NOMO-1 treated with DMSO at 0.1 percent for 48 hours (cell line): ENCODE measurements around the gene CD52.

ENCODE experiments used
- DNase-seq: peaks from one replicate; lab custom pipeline; 2025; ENCODE audit not compliant: unreplicated experiment; lab: John Stamatoyannopoulos, UW

CD52 gene

DNA sequence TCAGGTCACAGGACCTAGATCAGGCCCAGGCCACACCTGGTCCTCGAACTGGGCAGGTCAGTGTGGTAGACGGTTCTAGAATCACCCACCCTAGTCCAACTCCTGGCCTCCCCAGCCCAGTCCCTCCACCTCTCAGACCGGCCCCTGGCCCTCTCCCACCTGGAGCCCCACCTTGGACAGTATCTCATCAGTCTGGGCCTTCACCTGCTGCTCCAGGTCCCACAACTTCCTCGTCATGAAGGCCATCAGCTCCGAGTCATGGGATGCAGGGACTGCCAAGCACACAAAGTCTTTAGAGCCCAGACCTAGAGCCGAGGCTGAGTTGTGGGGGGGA lies 20.0 kb upstream of the CD52 start:
- no peak for DNase-seq

GRCh38 chr1:26300578-26301275 lies 17.0 kb upstream of the CD52 start:
- no peak for DNase-seq

- DNase-seq: no peak
Observed at GRCh38 chr1:26302733-26303405, 14.9 kb upstream of the CD52 start.

GRCh38 chr1:26305667-26306289 lies 12.0 kb upstream of the CD52 start:
- peak; percentile 77 for DNase-seq

DNA sequence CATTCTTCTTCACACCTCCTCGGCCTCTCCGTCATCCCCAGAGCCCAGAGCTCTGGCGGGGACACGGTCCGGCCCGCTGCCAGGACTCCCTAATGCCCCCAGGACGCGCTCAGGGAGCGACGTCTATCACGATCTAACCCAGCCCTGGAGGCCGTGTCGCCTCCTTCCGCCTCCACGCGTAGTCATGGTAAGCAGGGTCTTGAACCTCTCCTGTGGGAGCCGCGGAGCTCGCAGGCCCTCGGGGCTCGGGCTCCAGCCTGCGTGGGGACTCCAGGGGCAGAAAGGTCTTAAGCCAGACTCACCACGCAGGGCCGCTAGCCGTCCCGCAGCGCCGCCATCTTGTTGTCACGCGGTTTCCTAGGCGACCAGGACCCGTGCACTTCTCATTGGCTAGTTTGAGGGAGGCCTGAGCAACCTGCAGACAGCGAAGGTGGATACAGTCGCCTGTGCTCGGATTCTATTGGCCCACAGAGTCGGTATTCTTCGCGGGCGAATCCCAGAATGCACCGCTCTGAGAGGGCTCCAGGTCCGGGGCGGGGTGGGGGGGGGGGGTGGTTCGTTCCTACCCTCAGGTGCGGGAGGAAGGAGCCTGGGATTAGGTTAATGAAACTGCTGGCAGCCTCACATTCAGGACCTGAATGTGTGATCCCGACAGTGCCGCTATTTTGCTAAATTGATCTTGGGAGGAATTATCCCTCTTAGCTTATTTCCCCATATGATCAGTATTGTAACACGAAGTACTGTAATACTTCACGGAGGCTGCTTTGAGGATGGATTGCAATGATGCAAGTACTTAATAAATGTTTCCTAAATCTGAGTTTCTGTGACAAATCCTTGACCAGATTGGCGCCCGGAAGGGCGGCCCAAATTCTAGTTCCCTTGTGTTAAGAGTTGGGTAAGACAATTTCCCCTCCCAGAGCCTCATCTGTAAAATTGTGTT lies 11.2 kb upstream of the CD52 start, which contains the start of gene UBXN11:
Gene UBXN11 (minus strand): TSS at position 347 of the 940 bp plus-strand sequence. CDS start 3,753 bp downstream, outside the sequence.
- DNase-seq: peak; percentile 97

DNA sequence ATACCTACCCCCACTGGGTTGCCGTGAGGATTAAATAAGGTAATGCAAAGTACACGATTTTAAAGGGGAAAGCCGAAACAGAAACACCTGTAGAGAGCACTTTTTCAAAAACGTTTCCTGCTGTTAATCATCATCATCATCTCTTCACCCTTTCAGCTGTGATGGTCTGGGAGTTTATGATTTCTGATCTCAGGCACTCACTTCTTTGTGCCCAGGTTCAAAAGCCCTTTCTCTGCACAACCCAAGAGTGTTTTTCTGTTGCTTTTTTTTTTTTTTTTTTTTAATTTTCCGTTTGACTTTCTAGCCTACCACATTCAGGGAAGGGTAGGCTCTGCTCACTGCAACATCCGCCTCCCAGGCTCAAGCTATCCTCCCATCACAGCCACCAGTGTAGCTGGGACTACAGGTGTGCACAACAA lies 10.4 kb upstream of the CD52 start:
- DNase-seq: no peak

DNA sequence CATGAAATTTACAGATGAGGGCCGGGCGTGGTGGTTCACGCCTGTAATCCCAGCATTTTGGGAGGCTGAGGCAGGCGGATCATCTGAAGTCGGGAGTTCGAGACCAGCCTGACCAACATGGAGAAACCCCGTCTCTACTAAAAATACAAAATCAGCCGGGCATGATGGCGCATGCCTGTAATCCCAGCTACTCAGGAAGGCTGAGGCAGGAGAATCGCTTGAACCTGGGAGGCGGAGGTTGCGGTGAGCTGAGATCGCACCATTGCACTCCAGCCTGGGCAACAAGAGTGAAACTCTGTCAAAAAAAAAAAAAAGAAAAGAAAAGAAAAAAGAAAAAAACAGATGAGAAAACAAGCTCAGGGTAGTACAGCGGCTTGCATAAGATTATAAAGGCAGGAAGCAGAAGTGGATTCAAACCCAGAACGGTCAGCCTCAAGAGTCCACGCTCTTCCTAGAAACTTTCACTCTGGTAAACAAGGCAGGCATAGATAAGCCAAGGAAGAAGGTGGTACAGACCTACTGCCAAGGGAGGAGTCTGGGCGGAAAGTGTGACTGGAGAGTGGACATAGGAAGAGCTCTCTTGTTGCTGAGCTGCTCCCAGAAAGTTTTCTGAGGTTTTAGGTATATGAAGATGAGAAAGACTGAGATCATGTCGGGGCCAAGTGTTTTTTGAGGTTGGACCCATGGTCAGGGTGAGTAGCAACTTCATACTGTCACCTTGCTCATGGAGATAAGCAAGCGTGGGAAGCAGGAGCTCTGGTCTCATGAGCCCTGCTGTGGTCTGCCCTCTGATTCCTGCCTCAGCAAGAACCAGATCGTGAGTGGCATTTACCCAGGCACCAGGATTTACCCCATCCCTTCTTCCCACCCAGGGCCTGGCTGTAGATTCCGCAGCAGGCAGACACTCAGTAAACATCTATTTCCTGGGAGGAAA lies 9.5 kb upstream of the CD52 start:
- peak; percentile 25 for DNase-seq

- no peak for DNase-seq
Observed at GRCh38 chr1:26314501-26314900, 3.3 kb upstream of the CD52 start.

DNA sequence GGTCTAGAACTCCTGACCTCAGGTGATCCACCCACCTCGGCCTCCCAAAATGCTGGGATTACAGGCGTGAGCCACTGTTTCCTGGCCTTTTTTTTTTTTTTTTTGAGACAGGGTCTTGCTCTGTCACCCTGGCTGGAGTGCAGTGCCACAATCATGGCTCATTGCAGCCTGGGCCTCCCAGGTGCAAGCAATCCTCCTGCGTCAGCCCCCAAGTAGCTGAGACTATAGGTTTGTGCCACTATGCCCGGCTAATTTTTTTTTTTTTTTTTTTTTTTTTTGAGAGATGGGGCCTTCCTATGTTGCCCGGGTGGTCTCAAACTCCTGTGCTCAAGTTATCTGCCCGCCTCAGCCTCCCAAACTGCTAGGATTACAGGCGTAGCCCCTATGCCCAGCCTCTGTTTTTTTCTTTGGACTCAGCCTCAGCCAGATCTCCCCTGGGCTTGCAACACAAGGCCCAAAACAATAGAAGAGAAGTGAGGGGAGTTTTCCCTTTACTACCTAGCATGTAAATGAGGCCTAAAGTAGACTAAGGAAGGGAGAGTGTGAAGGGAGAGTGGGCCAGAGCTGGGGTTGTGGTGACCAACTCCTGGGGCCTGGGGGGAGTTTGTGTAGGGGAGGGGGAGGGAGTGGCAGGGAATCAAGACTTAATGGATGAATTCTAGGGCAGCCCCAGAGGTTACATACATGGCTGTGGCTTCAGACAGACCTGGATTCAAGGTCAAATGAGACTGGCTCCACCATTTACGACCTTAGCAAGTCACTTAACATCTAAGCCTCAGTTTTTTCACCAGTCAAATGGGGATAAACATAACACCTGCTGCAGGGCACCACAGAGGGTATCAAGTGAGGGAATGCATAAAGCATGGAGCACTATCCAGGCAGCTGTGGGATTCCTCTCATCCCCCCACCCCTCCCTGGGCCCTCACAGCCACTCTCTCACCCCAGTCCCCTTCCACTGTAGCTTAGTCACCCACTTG lies 1.6 kb upstream of the CD52 start:
- no peak for DNase-seq

DNA sequence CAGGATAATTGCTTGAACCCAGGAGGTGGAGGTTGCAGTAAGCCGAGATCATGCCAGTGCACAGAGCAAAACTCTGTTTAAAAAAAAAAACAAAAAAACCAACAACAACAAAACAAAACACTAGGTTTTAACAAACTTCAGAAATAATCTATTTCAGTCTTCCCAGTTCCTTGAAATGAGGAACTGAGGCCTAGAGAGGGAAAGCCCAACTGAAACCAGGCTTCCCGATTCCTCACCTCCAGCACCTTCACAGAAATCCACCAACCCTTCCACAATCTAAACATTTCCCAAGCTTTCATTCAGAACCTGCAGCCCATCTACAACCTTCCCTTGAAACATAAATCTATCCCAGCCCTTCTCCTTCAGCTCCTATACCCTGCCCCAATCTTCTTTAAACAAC lies 612 bp upstream of the CD52 start:
- DNase-seq: peak; percentile 5

GRCh38 chr1:26318338-26319064 lies 743 bp downstream of the CD52 start:
- no peak for DNase-seq

DNA sequence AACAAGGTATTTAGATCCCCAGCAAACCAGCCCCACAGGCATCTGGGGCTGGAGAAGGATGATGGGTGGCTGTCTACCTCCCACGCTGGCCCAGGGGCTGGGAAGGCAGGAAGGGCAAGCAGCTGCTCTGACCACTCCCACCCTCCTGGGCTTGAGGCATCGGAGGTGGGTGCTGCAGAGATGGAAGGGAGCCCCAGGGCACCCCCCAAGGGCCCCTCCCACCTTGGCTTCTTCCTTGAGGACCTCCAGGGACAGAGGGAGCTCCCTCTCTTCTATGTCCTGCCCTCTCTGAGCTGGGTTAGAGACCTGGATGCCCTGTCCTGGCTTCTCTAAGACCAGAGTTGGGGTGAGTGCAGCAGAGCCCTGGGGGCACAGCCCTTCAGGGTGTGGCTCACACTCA lies 3.1 kb downstream of the CD52 start:
- no peak for DNase-seq

GRCh38 chr1:26321315-26322041 lies 3.7 kb downstream of the CD52 start:
- DNase-seq: peak; percentile 83

DNA sequence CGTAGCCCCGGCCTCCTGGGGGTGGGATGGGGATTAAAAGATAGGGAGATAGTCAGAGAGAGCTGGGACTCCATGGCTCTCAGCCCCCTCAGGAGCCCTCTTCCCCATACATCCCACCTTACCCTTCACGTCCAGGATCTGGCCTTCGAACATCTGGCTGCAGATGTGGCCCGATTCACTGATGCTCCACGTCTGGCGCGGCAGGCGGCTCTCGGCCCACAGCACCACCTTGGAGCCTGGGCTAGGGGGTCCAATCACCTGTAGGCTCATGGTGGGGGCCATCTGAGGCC lies 4.2 kb downstream of the CD52 start:
- no peak for DNase-seq

DNA sequence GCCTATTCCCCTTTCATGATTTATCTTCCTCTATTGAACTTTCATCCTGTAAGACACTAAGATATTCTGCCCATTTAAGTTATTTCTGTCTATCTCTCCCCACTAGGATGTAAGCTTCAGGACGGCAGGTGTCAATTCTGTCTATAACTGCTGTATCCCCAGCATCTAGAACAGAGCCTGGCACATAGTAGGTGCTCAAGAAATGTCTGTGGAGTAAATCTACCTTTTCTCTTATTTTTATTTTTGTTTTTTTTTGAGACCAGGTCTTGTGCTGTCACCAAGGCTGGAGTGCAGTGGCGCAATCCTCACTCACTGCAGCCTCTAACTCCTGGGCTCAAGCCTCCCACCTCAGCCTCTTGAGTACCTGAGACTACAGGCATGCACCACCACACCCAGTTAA lies 5.6 kb downstream of the CD52 start:
- DNase-seq: no peak

GRCh38 chr1:26324550-26324949 lies 6.8 kb downstream of the CD52 start:
- DNase-seq: no peak

- DNase-seq: no peak
Observed at GRCh38 chr1:26327956-26328362, 10.2 kb downstream of the CD52 start.

DNA sequence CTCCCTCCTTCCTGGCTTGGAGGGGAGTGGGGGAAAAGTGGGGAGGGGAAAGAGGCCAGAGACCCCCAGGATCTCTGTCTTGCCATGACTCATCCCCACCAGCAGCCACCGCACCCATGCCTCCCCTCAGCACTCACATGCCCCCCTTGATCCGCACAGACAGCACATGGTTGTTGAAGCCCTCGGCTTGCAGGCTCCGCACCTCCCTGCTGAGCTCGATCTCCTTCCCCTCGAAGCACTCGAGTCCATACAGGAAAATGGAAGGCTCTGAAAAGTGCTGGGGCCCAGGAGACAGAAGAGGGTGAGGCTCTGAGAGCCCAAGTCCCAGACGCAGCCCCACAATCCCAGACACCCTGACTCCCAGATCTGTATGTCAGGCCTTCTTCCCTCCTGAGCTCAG lies 10.8 kb downstream of the CD52 start:
- no peak for DNase-seq
